ENCODE results near the gene GALNT13.

Gene GALNT13

GRCh38 chr2:153871231-153872221, at the start of gene GALNT13:
TSS of gene GALNT13 (plus strand) at chr2:153871922.
- no peak for DNase-seq

- DNase-seq: no peak
Measured at GRCh38 chr2:153823880-153824279, 47.8 kb upstream of the GALNT13 start.

- no peak for DNase-seq
Measured at GRCh38 chr2:153828335-153828734, 43.4 kb upstream of the GALNT13 start.

DNA sequence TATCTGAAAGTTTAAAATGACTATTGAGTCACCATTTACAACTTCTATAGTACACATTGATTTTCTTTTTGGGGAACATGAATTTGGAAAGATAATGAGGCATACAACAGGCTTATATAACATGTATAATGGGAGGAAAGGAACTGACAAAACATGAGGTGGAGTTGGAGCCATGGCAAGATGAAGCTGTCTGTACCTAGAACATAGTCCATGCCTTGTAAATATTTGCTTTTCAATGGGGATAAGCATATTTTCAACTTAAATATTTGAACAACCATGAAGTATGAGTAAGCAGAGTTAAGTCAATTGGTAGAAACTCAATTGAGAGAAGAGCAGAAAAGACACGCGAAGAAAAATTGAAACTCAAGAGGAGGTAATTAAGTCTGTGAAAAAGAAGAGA, 37.1 kb upstream of the GALNT13 start:
- DNase-seq: no peak

DNA sequence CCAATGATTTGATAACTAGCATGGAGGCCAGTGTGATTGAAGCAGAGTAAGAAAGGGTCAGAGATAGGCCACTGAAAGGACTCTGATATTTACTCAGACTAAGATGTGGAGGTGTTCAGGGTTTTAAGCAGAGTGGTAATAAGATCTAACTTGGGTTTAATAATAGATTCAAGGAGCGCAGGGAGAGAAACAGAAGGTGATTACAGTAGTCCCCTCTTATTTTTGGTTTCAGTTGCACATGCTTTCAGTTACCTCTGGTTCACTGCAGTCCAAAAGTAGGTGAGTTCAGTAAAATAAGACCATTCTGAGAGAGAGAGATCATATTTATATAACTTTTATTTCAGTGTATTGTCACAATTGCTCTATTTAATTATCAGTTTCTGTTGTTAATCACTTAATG, 13.5 kb upstream of the GALNT13 start:
- no peak for DNase-seq

GRCh38 chr2:153864022-153864421, 7.7 kb upstream of the GALNT13 start:
- DNase-seq: peak; percentile 14

DNA sequence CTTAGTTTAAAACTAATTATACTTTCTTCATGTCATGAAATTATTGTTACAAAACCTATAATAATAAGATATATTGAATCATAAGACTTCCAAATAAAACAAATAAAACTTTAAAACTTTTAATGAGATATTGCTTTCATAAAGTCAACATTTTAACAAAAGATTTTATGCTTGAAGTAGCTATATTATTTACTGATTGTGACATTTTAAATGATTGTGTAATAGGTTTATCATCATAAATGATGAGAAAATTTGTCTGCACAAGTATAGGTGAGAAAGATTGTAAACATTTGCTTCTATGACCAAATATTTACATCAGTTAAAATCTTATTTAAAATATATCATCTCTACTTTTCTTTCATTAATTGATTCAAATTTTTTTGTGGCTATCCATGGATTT, 5.1 kb upstream of the GALNT13 start:
- DNase-seq: no peak

DNA sequence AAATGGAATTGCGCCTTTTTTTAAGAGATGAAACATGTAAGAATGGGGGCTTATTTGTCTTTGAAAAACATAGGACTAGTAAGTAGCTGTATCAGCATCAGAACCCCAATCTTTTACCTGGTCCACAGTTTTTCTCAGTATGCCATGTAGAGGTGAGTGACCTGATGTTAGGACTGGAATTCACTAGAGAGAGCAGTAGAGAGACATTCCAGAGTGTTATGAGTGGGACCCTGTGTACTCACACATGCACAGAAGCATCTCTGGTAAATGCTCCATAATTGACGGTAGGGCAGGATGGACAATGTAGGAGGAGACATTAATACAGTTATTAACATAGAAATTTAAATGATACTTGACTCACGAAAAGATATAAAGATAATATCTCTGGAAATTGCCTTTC, 1.4 kb upstream of the GALNT13 start:
- no peak for DNase-seq

DNA sequence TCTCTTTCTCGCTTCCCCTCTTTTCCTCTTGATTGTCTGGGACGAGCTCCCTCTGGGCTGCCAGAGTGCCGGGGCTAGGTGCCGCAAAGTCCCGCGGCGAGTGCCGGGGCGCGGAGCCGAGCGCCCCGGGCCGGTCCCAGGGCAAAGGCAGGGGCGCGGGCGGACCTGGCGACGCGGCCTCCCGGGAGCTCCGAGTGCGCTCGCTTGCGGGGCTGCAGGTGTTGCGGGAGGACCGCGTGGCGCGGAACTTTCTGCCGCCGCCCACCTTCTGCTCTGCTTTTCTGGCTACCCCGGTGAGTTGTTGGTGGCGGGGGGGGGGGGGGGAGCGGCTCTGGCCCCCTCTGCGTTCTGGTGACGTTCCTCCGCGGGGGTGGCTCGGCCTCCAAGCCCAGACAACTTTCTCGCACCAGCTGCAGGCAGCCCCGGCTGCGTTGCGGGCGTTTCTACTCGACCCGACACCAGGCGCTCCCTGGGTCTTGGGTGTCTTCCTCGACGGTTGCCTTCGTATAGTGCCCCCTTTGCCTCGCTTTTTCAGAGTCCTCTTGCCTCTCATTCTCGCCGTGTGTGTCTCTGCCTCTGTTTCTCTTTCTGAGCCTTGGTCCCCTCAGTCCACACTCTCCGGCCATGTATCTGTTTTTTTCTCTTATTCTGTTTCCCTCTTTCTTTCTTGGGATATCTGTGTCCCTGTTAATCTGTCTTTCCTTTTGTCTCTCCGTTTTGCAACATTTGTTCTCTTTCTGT, 759 bp downstream of the GALNT13 start:
- no peak for DNase-seq

DNA sequence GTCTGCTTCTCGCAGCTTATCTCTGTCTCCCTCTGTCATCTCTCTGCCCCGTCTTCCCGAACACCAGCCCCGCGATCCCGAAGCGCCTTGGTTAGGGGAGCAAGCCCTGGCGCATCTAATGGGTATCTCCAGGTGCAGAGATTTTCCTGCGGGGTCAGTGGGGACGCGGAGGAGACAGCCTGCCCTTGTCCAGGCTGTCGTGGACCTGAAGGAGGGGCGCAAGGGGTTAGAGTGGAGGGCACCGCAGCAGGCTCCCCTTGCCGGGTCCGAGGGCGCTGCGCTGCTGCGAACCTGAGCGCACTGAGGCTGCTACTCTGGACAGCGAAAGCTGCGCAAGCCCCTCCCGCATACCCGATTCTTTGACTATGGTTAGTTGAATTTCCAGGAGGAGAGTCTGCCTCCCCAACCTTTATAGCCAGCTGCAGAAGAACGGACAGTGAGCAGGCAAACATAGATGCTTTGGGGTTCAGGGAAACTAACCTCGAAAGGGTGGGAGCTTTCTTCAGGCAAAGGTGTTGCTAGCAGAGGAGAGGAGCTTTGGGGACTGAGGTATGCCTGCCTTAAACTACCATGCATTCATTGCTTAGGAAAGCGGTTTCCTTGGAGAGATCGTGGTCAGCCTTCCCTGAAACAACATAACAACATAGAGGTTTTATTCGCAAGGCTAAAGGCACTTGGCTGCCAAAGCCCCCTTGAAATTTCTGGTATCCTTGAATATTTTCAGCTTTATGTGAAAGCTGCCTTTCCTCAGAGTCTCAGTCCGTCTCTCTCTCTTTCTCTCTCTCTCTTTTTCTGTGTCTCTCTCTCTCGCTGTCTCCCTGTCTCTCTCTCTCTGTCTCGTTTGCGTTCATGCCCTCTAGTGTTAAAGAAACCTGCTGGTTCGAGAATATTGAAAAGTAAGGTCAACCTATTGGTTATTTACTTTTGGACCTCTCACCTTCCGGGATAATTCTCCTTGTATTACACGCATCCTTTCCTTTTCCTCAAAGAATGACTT, 1.6 kb downstream of the GALNT13 start:
- no peak for DNase-seq

DNA sequence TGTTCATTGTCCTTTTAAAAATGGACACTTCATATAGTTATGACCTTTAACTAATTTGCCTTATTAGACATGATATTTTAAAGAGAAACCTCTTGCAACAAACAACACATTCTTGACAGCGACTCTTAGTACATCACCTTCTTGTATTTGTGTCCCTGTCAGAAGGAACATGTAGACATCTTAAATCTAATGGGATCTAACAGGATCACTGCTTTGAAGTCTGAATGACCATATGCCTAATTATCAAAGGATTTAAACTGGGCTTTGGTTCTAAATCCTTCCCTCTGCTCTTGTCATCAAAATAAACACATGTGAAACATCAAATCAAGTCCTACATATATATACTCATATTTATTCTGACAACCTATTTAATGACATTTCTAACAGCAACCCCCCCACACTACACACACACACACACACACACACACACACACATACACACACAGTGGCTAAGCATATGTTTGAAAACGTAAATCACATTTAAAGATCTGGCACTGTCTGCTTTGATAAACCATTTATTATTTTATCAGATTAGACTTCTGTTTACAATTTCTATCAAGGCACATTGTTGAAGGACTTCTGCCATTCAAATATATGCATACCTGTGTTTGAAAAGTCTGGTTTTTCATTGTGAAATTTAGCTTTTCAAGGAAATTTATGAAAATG, 4.2 kb downstream of the GALNT13 start:
- DNase-seq: no peak

- DNase-seq: no peak
Measured at GRCh38 chr2:153880926-153881325, 9.2 kb downstream of the GALNT13 start.

- DNase-seq: no peak
Measured at GRCh38 chr2:153886833-153887232, 15.1 kb downstream of the GALNT13 start.

GRCh38 chr2:153890576-153890975, 18.9 kb downstream of the GALNT13 start:
- no peak for DNase-seq

- DNase-seq: no peak
Measured at GRCh38 chr2:153891051-153891450, 19.3 kb downstream of the GALNT13 start.

- DNase-seq: no peak
Measured at GRCh38 chr2:153912798-153913396, 41.2 kb downstream of the GALNT13 start.

- DNase-seq: no peak
Measured at GRCh38 chr2:153917570-153917969, 45.8 kb downstream of the GALNT13 start.

DNA sequence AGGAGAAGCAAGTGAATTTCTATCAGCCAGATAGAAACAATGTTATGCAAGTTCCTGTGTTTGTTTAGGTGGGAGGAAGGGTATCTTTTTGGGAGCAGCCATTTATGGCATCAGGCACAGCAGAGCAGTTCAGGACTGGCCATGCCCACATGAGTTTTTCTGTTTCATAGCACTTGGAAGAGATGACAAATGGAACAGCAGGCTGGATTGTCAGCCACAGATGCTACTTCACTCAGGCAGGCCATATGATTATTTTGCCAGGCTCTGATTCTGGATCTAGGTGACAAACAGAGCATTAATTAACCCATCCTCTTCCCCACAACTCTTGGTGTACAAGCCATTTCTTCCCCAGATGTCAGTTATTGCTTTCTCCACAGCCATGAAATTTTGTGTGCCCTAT, 63.8 kb downstream of the GALNT13 start:
- DNase-seq: no peak

DNA sequence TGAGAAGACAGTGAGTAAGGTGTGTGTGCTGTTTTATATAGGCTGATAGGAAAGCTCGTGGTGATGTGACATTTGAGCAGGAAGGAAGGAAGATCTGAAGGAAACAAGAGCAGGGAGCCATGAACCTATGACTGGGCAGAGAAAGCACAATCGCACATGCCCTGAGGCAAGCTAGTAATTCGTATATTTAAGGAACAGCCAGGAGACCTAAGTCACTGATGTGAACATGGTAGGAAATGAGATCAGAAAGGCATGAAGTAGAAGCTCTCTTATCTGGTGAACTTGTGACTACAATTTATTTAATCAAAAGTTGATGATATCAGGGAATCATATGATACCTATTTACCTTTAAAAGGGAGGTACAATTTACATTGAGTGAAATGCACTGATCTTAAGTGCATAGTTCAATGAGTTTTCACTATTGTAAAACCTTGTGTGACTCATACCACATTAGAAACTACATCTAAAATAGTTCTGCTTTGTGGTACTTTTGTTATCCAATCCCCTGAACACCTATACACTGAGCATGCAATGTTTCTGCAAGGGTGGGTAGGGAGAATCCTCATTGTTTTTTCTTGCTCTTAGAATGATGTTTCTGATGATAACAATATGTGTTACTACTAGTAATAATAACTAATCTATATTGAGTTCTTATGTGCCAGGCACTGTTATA, 67.5 kb downstream of the GALNT13 start:
- DNase-seq: no peak

GRCh38 chr2:153940511-153940910, 68.8 kb downstream of the GALNT13 start:
- DNase-seq: no peak

- DNase-seq: no peak
Measured at GRCh38 chr2:153944800-153945199, 73.1 kb downstream of the GALNT13 start.
